K562 (cell line): Measurements from ENCODE around the gene LMBR1L. TPM values are rescaled to one million over a fixed set of nuclear protein-coding genes. Genes with fewer than 3 reads are reported as not detected.

ENCODE experiments used
- ATAC-seq: fragments of 200-7000 bp; cut with Tn5 transposase; 3 replicates; pipeline ENCODE4 v1.9.1; 2020; ENCODE audit warnings: moderate library complexity
- Bru-seq: library from RNA; stranded (reverse); fragments of 400-500 nt; gene quantifications from one replicate; lab custom pipeline; 2021; lab: Mats Ljungman, UMichigan
- BruChase-seq, 2 experiments: library from RNA; stranded (reverse); fragments of 400-500 nt; gene quantifications; one replicate each; lab custom pipeline; 2021; lab: Mats Ljungman, UMichigan
- BruUV-seq: library from RNA; stranded (reverse); fragments of 400-500 nt; replicated peaks from 2 replicates; lab custom pipeline; 2021; lab: Mats Ljungman, UMichigan
- CTCF ChIA-PET: fragments of 300-600 bp; formaldehyde crosslinking; extraction: SDS; loops from one replicate; lab custom pipeline; 2021; ENCODE audit warnings: low intra/inter-chr PET ratio; lab: Yijun Ruan, JAX
- POLR2A ChIA-PET: fragments of 300-600, 350-650 bp; sonication (Branson Sonifier 250); formaldehyde crosslinking; extraction: SDS; loops from one replicate; lab custom pipeline; 2021; ENCODE audit warnings: antibody characterized with exemption, inconsistent platforms; lab: Yijun Ruan, JAX
- DNase-seq, 4 experiments: peaks; one replicate each; pipeline versions ENCODE4 v3.0.0 to v3.0.0-alpha.2; 2011 to 2018; ENCODE audit warnings: low spot score in 3 of 4, mixed read lengths in 3 of 4; ENCODE audit errors: extremely low read depth in 1 of 4
- FAIRE-seq: peaks from 2 replicates; lab custom pipeline; 2011; peaks lifted over from hg19 to GRCh38; lab: Jason Lieb, UNC
- H2AFZ ChIP-seq: 2 replicates; pipeline ENCODE4 v1.6.0; 2011; ENCODE audit warnings: low read depth, low read length, control low read depth, inconsistent platforms
- H3K27ac ChIP-seq: fragments of 200-600 bp; 3 replicates; pipeline ENCODE4 v1.8.0; 2011; ENCODE audit warnings: low read depth, mild to moderate bottlenecking, control low read depth, inconsistent platforms, low read length, moderate library complexity, mixed read lengths; ENCODE audit errors: extremely low read depth
- H3K27me3 ChIP-seq, 2 experiments: fragments of 300-600 bp in 1 of 2; 2 replicates in 1 of 2; 3 replicates in 1 of 2; pipeline versions ENCODE4 v1.6.0 to v1.8.0; 2011; ENCODE audit warnings: inconsistent platforms in 2 of 2, low read length in 2 of 2, mild to moderate bottlenecking in 1 of 2, mixed read lengths in 1 of 2, moderate library complexity in 1 of 2; ENCODE audit not compliant: control insufficient read depth in 2 of 2, insufficient read depth in 2 of 2
- H3K36me3 ChIP-seq: fragments of 300-600 bp; 3 replicates; pipeline ENCODE4 v1.8.0; 2011; ENCODE audit warnings: mild to moderate bottlenecking, low read length, inconsistent platforms; ENCODE audit not compliant: control insufficient read depth, insufficient read depth
- H3K4me1 ChIP-seq, 2 experiments: fragments of 200-600 bp in 1 of 2; replicated peaks in 1 of 2; 2 replicates in 1 of 2; 3 replicates in 1 of 2; pipeline versions ENCODE4 v1.5.1 to v1.8.0; 2011; ENCODE audit warnings: inconsistent platforms in 2 of 2, low read length in 2 of 2, mild to moderate bottlenecking in 1 of 2, mixed read lengths in 1 of 2, moderate library complexity in 1 of 2; ENCODE audit not compliant: control insufficient read depth in 2 of 2, insufficient read depth in 2 of 2
- H3K4me2 ChIP-seq: 2 replicates; pipeline ENCODE4 v1.6.1; 2011; ENCODE audit warnings: low read length, control low read depth, inconsistent platforms, mixed read lengths; ENCODE audit not compliant: insufficient read depth
- H3K4me3 ChIP-seq: fragments of 200-600 bp; sonication (generic), shearing (Covaris generic); 2 replicates; pipeline ENCODE4 v1.5.1; 2016; ENCODE audit warnings: control low read depth, inconsistent platforms
- H3K79me2 ChIP-seq: fragments of 200-600 bp; 3 replicates; pipeline ENCODE4 v1.8.0; 2011; ENCODE audit warnings: low read length, inconsistent platforms; ENCODE audit not compliant: control insufficient read depth, insufficient read depth
- H3K9ac ChIP-seq, 2 experiments: 2 replicates each; pipeline versions ENCODE4 v1.6.0 to v1.6.1; 2011; ENCODE audit warnings: low read depth in 2 of 2, low read length in 2 of 2, control low read depth in 1 of 2, inconsistent platforms in 1 of 2, mild to moderate bottlenecking in 1 of 2, mixed read lengths in 1 of 2; ENCODE audit not compliant: insufficient read depth in 1 of 2
- H3K9me1 ChIP-seq: one replicate; pipeline ENCODE4 v1.6.0; 2011; ENCODE audit warnings: inconsistent platforms, mild to moderate bottlenecking, low read length, moderate library complexity; ENCODE audit not compliant: control insufficient read depth, insufficient read depth
- H3K9me3 ChIP-seq: replicated peaks from 2 replicates; pipeline ENCODE4 v1.5.1; 2011; ENCODE audit warnings: low read depth, low read length, inconsistent platforms; ENCODE audit not compliant: control insufficient read depth, insufficient read depth
- H4K20me1 ChIP-seq: replicated peaks from 2 replicates; pipeline ENCODE4 v1.6.1; 2011; ENCODE audit warnings: low read length, inconsistent platforms, mixed read lengths; ENCODE audit not compliant: control insufficient read depth, insufficient read depth
- BHLHE40 ChIP-seq: IDR thresholded peaks from 2 replicates; pipeline ENCODE4 v1.6.1; 2011; ENCODE audit warnings: low read length, improper control_type of control experiment
- JUND ChIP-seq, 2 experiments: IDR thresholded peaks; 2 replicates in 1 of 2; 3 replicates in 1 of 2; pipeline ENCODE4 v1.6.1; 2011; ENCODE audit warnings: borderline replicate concordance in 2 of 2, low read depth in 2 of 2, low read length in 2 of 2, improper control_type of control experiment in 1 of 2, missing biosample characterization in 1 of 2, missing genetic modification characterization in 1 of 2, missing genetic modification reagents in 1 of 2
- SPI1 ChIP-seq: IDR thresholded peaks from 2 replicates; pipeline ENCODE4 v1.6.1; 2011; ENCODE audit warnings: low read depth, low read length, control low read depth, borderline replicate concordance
- TFAP4 ChIP-seq: sonication (generic); formaldehyde crosslinking; IDR thresholded peaks from 2 replicates; pipeline ENCODE4 v1.8.0; 2022; ENCODE audit warnings: missing genetic modification reagents, mild to moderate bottlenecking, moderate library complexity, borderline replicate concordance
- WGBS: fragments of 100-300 bp; shearing (Covaris generic); methylation state at CpG from one replicate; pipeline ENCODE4 v1.1.6; 2016; ENCODE audit warnings: low coverage, mixed read lengths; ENCODE audit not compliant: insufficient coverage; ENCODE audit errors: missing lambda C conversion rate; 5-methylcytosine and 5-hydroxymethylcytosine counted together
- in situ Hi-C: fragments of 300-500 bp; cut with MboI; formaldehyde crosslinking; loops from 4 replicates; pipeline ENCODE4 v1.15.0; 2018; ENCODE audit warnings: inconsistent platforms, mixed read lengths
- intact Hi-C: fragments of 100-400 bp; cut with micrococcal nuclease; formaldehyde crosslinking; loops from 2 replicates; pipeline ENCODE4 v1.14.2; 2022
- long read RNA-seq, 3 experiments: library from polyadenylated mRNA in 2 of 3; library from RNA in 1 of 3; unstranded in 2 of 3; stranded (forward) in 1 of 3; transcript quantifications; one replicate each; pipeline ENCODE4 v2.0.0, GENCODE V29; 2019 to 2022
- polyA minus RNA-seq, 3 experiments: library from RNA; depleted of rRNA, polyadenylated mRNA; stranded (reverse); fragments of >200 nt; gene quantifications; 2 replicates each; pipeline ENCODE4 v1.2.3, GENCODE V29; 2011
- polyA plus RNA-seq, 8 experiments: library from polyadenylated mRNA; depleted of rRNA in 4 of 8; stranded (reverse) in 5 of 8; unstranded in 3 of 8; fragments of >200 nt; fragmentation: Nextera tagmentation in 2 of 8; fragmentation: Illumina TruSeq in 1 of 8; extraction: Ambion mirVana in 2 of 8; extraction: Trizol in 1 of 8; gene quantifications; 2 replicates each; pipeline versions ENCODE4 v1.2.1 to v1.2.3, GENCODE V29; 2011 to 2014; ENCODE audit warnings: inconsistent platforms in 1 of 8, missing spikeins in 1 of 8
- total RNA-seq, 7 experiments: library from RNA; depleted of rRNA in 6 of 7; stranded (reverse); fragments of >200 nt in 6 of 7; fragmentation: Illumina TruSeq in 2 of 7; extraction: Trizol in 2 of 7; gene quantifications; 2 replicates each; pipeline versions ENCODE4 v1.2.1 to v1.2.3, GENCODE V29; 2011 to 2021; ENCODE audit warnings: low replicate concordance in 1 of 7
- TF ChIP-seq, protein P1 (sequence below): sonication (generic); formaldehyde crosslinking; IDR thresholded peaks from 2 replicates; pipeline ENCODE4 v1.5.0; 2020; ENCODE audit warnings: missing genetic modification reagents
- TF ChIP-seq, protein P2 (sequence below): fragments of 450-650 bp; formaldehyde crosslinking; IDR thresholded peaks from 2 replicates; pipeline ENCODE4 v1.4.0; 2020; ENCODE audit warnings: mild to moderate bottlenecking, moderate library complexity
- TF ChIP-seq, protein P3 (sequence below): IDR thresholded peaks from 2 replicates; pipeline ENCODE4 v1.6.1; 2011; ENCODE audit warnings: borderline replicate concordance, low read depth, mild to moderate bottlenecking, moderate library complexity, low read length; ENCODE audit not compliant: insufficient read depth, poor library complexity, severe bottlenecking

Gene LMBR1L
- 216 and 486 TPM in 2 replicates for total RNA-seq (2011; cell fraction: chromatin; rRNA removed; ENCODE audit: low replicate concordance)
- total RNA-seq (2011; cell fraction: nucleolus; rRNA removed): 269 and 303 TPM in 2 replicates
- 288 and 295 TPM in 2 replicates for total RNA-seq (2011; cell fraction: nucleoplasm; rRNA removed)
- 31.6 and 32.1 TPM in 2 replicates for total RNA-seq (2014; rRNA removed)
- 25.7 and 26.3 TPM in 2 replicates for total RNA-seq (2014; rRNA removed; fragmentation: Illumina TruSeq; extraction: Trizol)
- 26.9 and 27.8 TPM in 2 replicates for total RNA-seq (2015; rRNA removed; fragmentation: Illumina TruSeq; extraction: Trizol)
- 49.5 and 52.8 TPM in 2 replicates for total RNA-seq (2021)
- 57.0 and 99.6 TPM in 2 replicates for polyA plus RNA-seq (2011; rRNA removed)
- 46.3 and 55.0 TPM in 2 replicates for polyA plus RNA-seq (2011; cell fraction: cytosol; rRNA removed)
- 401 and 500 TPM in 2 replicates for polyA plus RNA-seq (2011; cell fraction: nucleus; rRNA removed)
- polyA plus RNA-seq (2012): 40.7 and 72.9 TPM in 2 replicates
- polyA plus RNA-seq (2014; fragmentation: Illumina TruSeq; extraction: Trizol): 45.4 and 54.3 TPM in 2 replicates
- 1 to 10 TPM; 2.5 to 5.3 TPM for polyA plus RNA-seq (2014; fragmentation: Nextera tagmentation; extraction: Ambion mirVana)
- polyA plus RNA-seq (2014; rRNA removed): 31.1 and 40.4 TPM in 2 replicates
- polyA minus RNA-seq (2011; rRNA and poly(A)+ RNA removed): 53.8 and 60.1 TPM in 2 replicates
- 26.1 and 27.5 TPM in 2 replicates for polyA minus RNA-seq (2011; cell fraction: cytosol; rRNA and poly(A)+ RNA removed)
- 89.8 and 168 TPM in 2 replicates for polyA minus RNA-seq (2011; cell fraction: nucleus; rRNA and poly(A)+ RNA removed)
- percentile 81 among the genes with signal in this experiment for Bru-seq, nascent RNA
- BruChase-seq, experiment 1, labeled RNA remaining after a 2-hour chase: percentile 74 among the genes with signal in this experiment
- percentile 81 among the genes with signal in this experiment for BruChase-seq, experiment 2, labeled RNA remaining after a 6-hour chase
- long read RNA-seq, experiment 1, transcript LMBR1L-201 (17 exons, 2,934 nt): major isoform, 11 of 33 reads
- long read RNA-seq, experiment 1, partial matches to known transcripts: 13 of 33 reads
- long read RNA-seq, experiment 1, other reads (novel, unspliced or antisense): 9 of 33 reads
- long read RNA-seq, experiment 2, transcript LMBR1L-201 (17 exons, 2,934 nt): major isoform, 5 of 25 reads
- long read RNA-seq, experiment 2, partial matches to known transcripts: 4 of 25 reads
- long read RNA-seq, experiment 2, other reads (novel, unspliced or antisense): 15 of 25 reads
- long read RNA-seq, experiment 3, partial matches to known transcripts: 2 of 11 reads
- long read RNA-seq, experiment 3, other reads (novel, unspliced or antisense): 6 of 11 reads

DNA sequence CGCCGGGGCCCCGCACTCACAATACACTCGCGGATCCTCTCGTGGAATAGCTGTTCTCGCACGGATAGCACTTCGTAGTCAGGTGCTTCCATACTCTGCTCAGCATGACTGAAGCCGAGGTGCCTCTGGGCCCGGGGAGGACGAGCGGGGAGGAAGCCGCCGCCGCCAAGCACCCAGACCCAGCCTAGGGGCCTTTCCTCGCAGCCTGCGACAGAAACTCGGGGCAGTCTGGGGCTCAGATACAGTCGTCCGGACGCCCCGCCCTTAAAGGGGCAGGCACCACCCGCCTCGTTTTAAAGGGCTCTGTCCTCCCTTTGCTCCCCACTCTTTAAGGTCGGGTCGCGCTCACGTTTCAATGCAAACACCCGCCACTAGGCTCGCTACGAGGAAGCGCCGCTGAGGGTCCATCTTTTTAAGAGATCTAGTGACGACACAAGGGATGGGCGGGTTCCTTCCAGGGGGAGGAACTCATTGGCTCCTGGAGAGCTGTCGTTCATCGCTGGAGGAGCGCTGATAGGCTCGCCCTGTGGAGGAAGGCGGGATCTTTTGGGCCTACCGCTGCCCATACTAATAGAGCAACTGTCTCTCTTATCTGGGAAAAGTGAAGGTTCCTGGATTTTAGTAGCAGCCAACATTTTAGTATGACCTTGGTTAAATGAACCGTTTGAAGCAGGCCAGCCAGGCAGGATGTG, at the start of gene LMBR1L:
Gene LMBR1L, minus strand, starts transcription at position 384 of the 692 bp plus-strand sequence. Its CDS starts 292 bp downstream, at position 92.
- H3K27me3 ChIP-seq: no peaks in the 10 kb centered on the region
- H3K79me2 ChIP-seq: peaks cover 40% of the 10 kb centered on the region
- peak within 1 kb of the TSS; percentile 81 for H3K4me3 ChIP-seq
- H3K9ac ChIP-seq: peak within 1 kb of the TSS; percentile 82 to 94
- peak within 1 kb of the TSS; percentile 82 for H3K4me2 ChIP-seq
- intact Hi-C loops (loop anchor here (2.0 kb wide), 1 partner anchor 20 kb away; the partner anchor contains the start of gene TUBA1B), in situ Hi-C loops (no loop called here)
- peak; percentile 97 for ATAC-seq
- peak; percentile 100 for FAIRE-seq
- peak within 1 kb of the TSS; percentile 92 for H2AFZ ChIP-seq
- no peaks in the 10 kb centered on the region; the same call in 1 of the 2 replicates for H4K20me1 ChIP-seq
- peaks cover 21% of the 10 kb centered on the region; the same call in 2 of the 3 replicates for H3K36me3 ChIP-seq
- H3K27ac ChIP-seq: peak within 1 kb of the TSS; percentile 84
- DNase-seq: peak; percentile 99 to 100 (median 99)
- H3K9me3 ChIP-seq: peaks cover 4% of the 10 kb centered on the region
- TSS peak; percentile 53 for BruUV-seq
- H3K9me1 ChIP-seq: peaks cover 4% of the 10 kb centered on the region
- peaks cover 15 to 26% of the 10 kb centered on the region in 2 experiments; a peak in 4 of 5 replicates for H3K4me1 ChIP-seq
- POLR2A ChIA-PET: interaction anchor here (0.6 to 10.9 kb wide), 17 partner anchors 8 to 366 kb away, joined by 3 to 112 read pairs (median 4); partner anchors contain the start of genes DHH, RHEBL1 and TUBA1B
- 1% methylated on average over 34 of the region's 43 CpGs for WGBS
- CTCF ChIA-PET: interaction anchor here (0.7 kb wide), 2 partner anchors 46 to 171 kb away, joined by 3 to 4 read pairs; no protein-coding TSS in a partner anchor
- TF ChIP-seq, protein P1, sequence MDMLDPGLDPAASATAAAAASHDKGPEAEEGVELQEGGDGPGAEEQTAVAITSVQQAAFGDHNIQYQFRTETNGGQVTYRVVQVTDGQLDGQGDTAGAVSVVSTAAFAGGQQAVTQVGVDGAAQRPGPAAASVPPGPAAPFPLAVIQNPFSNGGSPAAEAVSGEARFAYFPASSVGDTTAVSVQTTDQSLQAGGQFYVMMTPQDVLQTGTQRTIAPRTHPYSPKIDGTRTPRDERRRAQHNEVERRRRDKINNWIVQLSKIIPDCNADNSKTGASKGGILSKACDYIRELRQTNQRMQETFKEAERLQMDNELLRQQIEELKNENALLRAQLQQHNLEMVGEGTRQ (CRISPR knock-in tag): no peak
- TF ChIP-seq BHLHE40 (peak; percentile 95), SPI1 (peak; percentile 79), JUND (IDR thresholded peaks at IDR 0.05; ENCODE audit: borderline replicate concordance, low read depth, low read length) (peak; percentile 37; the same call in 1 of the 2 replicates), JUND (tag; IDR thresholded peaks at IDR 0.05; ENCODE audit: borderline replicate concordance, low read depth, low read length) (no peak), TFAP4 (CRISPR knock-in tag) (peak; percentile 78; the same call in 1 of the 2 replicates)
- TF ChIP-seq, protein P2, sequence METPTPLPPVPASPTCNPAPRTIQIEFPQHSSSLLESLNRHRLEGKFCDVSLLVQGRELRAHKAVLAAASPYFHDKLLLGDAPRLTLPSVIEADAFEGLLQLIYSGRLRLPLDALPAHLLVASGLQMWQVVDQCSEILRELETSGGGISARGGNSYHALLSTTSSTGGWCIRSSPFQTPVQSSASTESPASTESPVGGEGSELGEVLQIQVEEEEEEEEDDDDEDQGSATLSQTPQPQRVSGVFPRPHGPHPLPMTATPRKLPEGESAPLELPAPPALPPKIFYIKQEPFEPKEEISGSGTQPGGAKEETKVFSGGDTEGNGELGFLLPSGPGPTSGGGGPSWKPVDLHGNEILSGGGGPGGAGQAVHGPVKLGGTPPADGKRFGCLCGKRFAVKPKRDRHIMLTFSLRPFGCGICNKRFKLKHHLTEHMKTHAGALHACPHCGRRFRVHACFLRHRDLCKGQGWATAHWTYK: 0 out of 2 replicates have a peak, but pooled peaks have one; percentile 49
- TF ChIP-seq, protein P3, sequence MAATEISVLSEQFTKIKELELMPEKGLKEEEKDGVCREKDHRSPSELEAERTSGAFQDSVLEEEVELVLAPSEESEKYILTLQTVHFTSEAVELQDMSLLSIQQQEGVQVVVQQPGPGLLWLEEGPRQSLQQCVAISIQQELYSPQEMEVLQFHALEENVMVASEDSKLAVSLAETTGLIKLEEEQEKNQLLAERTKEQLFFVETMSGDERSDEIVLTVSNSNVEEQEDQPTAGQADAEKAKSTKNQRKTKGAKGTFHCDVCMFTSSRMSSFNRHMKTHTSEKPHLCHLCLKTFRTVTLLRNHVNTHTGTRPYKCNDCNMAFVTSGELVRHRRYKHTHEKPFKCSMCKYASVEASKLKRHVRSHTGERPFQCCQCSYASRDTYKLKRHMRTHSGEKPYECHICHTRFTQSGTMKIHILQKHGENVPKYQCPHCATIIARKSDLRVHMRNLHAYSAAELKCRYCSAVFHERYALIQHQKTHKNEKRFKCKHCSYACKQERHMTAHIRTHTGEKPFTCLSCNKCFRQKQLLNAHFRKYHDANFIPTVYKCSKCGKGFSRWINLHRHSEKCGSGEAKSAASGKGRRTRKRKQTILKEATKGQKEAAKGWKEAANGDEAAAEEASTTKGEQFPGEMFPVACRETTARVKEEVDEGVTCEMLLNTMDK: peak; percentile 46
